ENCODE results near the gene LRRK1. TPM values are rescaled to one million over a fixed set of nuclear protein-coding genes. Genes with fewer than 3 reads are reported as not detected.

LRRK1 gene
- total RNA-seq, 4 donors from 2014 or later, result 5.7 to 12.0 (median 10.0) TPM

GRCh38 chr15:100934166-100934565, 15.0 kb downstream of the LRRK1 start:
- intact Hi-C loops (cut with DNase I), result no loop called here
- Histone ChIP-seq H3K4me3 (no peak overlapping the region), H3K9me3 (no peaks in the 10 kb centered on the region), H3K27ac (no peak overlapping the region), H3K36me3 (peaks cover 0 to 6% (median 0%) of the 10 kb centered on the region in 3 donors), H3K4me1 (peaks cover 0 to 11% (median 9%) of the 10 kb centered on the region in 3 donors), H3K27me3 (no peaks in the 10 kb centered on the region)
- no peak for DNase-seq
- TF ChIP-seq POLR2A (IDR thresholded peaks at IDR 0.05) (no peak), CTCF (IDR thresholded peaks at IDR 0.05) (no peak)

- H3K36me3 ChIP-seq, result peaks cover 0 to 6% (median 0%) of the 10 kb centered on the region in 3 donors
- intact Hi-C loops (cut with DNase I), result no loop called here
- H3K9me3 ChIP-seq, result no peaks in the 10 kb centered on the region
- no peak overlapping the region for H3K27ac ChIP-seq
- DNase-seq, result no peak
- H3K27me3 ChIP-seq, result no peaks in the 10 kb centered on the region
- no peak overlapping the region for H3K4me3 ChIP-seq
- H3K4me1 ChIP-seq, result peaks cover 0 to 6% (median 4%) of the 10 kb centered on the region in 3 donors
- TF ChIP-seq CTCF (IDR thresholded peaks at IDR 0.05) (no peak), POLR2A (IDR thresholded peaks at IDR 0.05) (no peak)
Measured at GRCh38 chr15:100934726-100935125, 15.6 kb downstream of the LRRK1 start.

- intact Hi-C loops (cut with DNase I), result no loop called here
- Histone ChIP-seq H3K9me3 (no peaks in the 10 kb centered on the region), H3K36me3 (peaks cover 0 to under 1% (median 0%) of the 10 kb centered on the region in 3 donors), H3K27me3 (no peaks in the 10 kb centered on the region), H3K4me3 (no peak overlapping the region), H3K4me1 (no peaks in the 10 kb centered on the region), H3K27ac (no peak overlapping the region)
- DNase-seq, result no peak
- TF ChIP-seq POLR2A (IDR thresholded peaks at IDR 0.05) (no peak), CTCF (IDR thresholded peaks at IDR 0.05) (no peak)
- WGBS, 2 donors, result 80 to 83% methylated on average over 4 of the region's 4 CpGs
Measured at GRCh38 chr15:100937171-100937570, 18.0 kb downstream of the LRRK1 start.

- no peak overlapping the region for H3K4me3 ChIP-seq
- H3K27ac ChIP-seq, result no peak overlapping the region
- WGBS, 2 donors, result 83 to 87% methylated on average over 4 of the region's 4 CpGs
- no peaks in the 10 kb centered on the region for H3K27me3 ChIP-seq
- intact Hi-C loops (cut with DNase I), result no loop called here
- peaks cover 0 to 4% (median 2%) of the 10 kb centered on the region in 3 donors for H3K4me1 ChIP-seq
- no peak for DNase-seq
- TF ChIP-seq CTCF (IDR thresholded peaks at IDR 0.05) (no peak), POLR2A (IDR thresholded peaks at IDR 0.05) (no peak)
- no peaks in the 10 kb centered on the region for H3K9me3 ChIP-seq
- H3K36me3 ChIP-seq, result no peaks in the 10 kb centered on the region
Measured at GRCh38 chr15:100939791-100940190, 20.6 kb downstream of the LRRK1 start.

- Histone ChIP-seq H3K36me3 (no peaks in the 10 kb centered on the region), H3K9me3 (no peaks in the 10 kb centered on the region), H3K27ac (no peak overlapping the region), H3K27me3 (no peaks in the 10 kb centered on the region), H3K4me1 (peaks cover 0 to 4% (median 2%) of the 10 kb centered on the region in 3 donors), H3K4me3 (no peak overlapping the region)
- no peak for DNase-seq
- no peak for TF ChIP-seq CTCF (IDR thresholded peaks at IDR 0.05)
- TF ChIP-seq POLR2A (IDR thresholded peaks at IDR 0.05), result no peak
- intact Hi-C loops (cut with DNase I), result no loop called here
- WGBS, 2 donors, result 80% methylated on average over 1 of the region's 2 CpGs; no CpG with 5 or more reads in 1 of the 2 donors
Measured at GRCh38 chr15:100940767-100941379, 21.7 kb downstream of the LRRK1 start.

Measured in esophagus squamous epithelium (tissue), 5 donors.